H54 (cell line): ENCODE data around the gene PRR23E.

ENCODE experiments used
- DNase-seq: peaks from one replicate; pipeline ENCODE4 v3.0.0; 2011; ENCODE audit warnings: low spot score, mixed read lengths; ENCODE audit not compliant: insufficient read length
- FAIRE-seq: peaks from 3 replicates; lab custom pipeline; 2011; peaks lifted over from hg19 to GRCh38; lab: Jason Lieb, UNC
- POLR2A ChIP-seq: IDR thresholded peaks from 2 replicates; pipeline ENCODE4 v1.6.1; 2011; ENCODE audit warnings: low read depth, mild to moderate bottlenecking, low read length

PRR23E gene

GRCh38 chr3:127157171-127157828 lies 35.6 kb upstream of the PRR23E start:
- TF ChIP-seq POLR2A: no peak
- DNase-seq: no peak
- no peak for FAIRE-seq

GRCh38 chr3:127158614-127159229 lies 34.2 kb upstream of the PRR23E start:
- TF ChIP-seq POLR2A: no peak
- FAIRE-seq (no peak), DNase-seq (no peak)

DNA sequence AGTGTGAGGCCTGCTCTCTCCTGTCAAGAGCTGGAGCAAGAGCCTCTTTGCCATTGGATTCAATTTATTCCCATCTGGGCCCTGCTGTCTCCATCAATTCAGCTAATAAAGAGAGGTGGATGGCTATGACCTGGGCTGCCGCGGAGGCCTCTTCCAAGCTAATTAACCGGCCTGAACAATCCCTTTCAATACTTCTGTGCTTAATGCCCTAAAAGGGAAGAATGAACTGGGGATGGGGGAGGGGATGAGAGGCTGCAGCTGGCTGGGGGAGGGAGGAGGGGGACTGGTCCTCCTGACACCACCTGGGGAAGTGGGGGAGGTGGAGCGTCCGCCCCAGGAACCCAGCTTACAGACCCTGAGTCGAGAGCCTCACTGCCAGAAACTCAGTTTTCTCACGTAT lies 33.4 kb upstream of the PRR23E start:
- no peak for TF ChIP-seq POLR2A
- DNase-seq (no peak), FAIRE-seq (no peak)

DNA sequence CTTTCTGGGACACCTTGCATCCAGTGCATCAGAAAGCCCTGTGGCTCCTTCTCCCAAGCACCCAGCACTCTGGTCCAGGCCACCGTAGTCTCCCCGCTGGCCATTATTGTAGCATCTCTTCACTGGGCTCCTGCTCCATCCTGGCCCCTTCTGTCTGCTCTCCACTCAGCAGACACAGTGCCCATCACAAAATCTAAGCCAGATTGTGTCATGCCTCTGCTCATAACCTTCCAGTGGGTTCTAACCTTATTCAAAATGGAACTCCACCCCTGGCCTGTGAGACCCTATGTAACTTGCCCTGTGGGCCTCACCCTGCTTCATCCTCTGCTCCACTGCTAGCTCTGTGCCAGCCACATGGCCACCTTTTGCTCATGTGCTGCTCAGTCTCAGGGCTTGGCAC lies 31.7 kb upstream of the PRR23E start:
- DNase-seq (no peak), FAIRE-seq (no peak)
- TF ChIP-seq POLR2A: no peak

- TF ChIP-seq POLR2A: no peak
- DNase-seq (no peak), FAIRE-seq (no peak)
Observed at GRCh38 chr3:127161973-127162579, 30.9 kb upstream of the PRR23E start.

DNA sequence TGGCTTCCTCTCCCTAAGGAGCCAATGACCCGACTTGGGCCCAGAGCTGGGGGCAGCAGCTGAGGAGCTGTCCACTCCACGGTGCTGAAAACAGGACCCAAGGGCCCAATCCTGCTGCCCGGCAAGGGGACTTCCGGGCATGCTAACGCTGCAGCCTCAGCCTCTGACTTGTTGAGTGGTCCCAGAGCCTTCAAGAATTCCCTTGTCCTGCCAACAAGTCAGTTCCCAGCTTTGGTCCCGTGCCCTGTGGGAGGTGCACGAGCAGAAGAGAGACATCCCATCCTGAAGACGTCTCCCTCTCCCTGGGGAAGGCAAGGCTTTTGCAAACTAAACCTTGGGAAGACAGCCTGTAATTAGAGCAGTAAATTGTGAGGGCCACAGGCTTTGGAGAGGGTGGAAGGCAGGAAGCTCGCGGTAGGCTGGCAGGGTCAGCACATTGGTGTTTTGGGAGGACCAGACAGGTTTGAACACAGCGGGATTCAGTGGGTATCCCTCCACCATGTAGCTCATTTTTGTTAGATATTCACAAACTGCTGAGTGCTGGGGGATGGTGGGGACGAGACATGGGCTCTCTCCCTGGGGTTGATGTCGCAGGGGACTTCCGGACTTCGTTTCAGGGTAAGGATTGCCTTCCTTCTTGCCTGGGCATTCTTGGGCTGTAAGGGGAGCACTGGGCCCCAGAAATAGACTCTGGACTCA lies 29.8 kb upstream of the PRR23E start:
- DNase-seq (no peak), FAIRE-seq (no peak)
- TF ChIP-seq POLR2A: no peak

DNA sequence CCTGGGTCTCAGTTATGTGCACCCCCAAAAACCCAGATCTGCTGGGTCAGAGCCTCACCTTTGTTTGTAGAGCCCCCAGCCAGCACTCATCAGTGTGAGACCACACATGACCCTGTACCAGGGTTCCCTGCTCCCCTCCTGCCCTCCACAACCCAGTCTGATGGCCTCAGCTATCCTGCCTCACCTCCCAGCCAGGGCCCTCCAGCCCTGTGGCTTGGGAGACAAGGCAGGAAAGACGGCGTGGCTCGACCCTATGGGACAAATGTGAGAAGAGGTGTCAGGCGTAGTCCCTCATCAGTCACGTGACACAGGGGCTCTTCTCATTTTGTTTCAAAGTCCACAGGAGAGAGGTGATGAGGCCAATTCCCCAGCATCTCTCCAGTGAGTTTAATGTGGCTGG lies 28.3 kb upstream of the PRR23E start:
- no peak for DNase-seq
- FAIRE-seq: no peak
- TF ChIP-seq POLR2A: no peak

DNA sequence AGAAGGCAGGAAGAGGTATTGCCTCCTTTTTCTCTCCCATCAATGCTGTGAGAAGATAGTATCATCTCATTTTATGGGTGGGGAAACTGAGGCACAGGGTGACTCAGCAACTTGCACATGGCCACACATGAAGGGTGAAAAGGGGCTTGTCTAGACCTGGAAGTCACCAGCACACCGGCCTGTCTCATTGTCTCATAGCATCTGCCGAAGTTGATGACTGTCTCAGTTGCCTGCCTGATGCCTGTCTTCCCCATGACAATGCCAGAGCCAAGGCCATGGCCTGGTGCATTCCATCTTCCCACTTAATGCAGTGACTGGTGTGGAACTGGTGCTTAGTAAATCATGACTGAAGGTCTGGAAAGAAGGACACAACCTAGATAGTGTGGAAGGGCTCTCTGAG lies 27.9 kb upstream of the PRR23E start:
- DNase-seq: no peak
- no peak for TF ChIP-seq POLR2A
- FAIRE-seq: no peak

DNA sequence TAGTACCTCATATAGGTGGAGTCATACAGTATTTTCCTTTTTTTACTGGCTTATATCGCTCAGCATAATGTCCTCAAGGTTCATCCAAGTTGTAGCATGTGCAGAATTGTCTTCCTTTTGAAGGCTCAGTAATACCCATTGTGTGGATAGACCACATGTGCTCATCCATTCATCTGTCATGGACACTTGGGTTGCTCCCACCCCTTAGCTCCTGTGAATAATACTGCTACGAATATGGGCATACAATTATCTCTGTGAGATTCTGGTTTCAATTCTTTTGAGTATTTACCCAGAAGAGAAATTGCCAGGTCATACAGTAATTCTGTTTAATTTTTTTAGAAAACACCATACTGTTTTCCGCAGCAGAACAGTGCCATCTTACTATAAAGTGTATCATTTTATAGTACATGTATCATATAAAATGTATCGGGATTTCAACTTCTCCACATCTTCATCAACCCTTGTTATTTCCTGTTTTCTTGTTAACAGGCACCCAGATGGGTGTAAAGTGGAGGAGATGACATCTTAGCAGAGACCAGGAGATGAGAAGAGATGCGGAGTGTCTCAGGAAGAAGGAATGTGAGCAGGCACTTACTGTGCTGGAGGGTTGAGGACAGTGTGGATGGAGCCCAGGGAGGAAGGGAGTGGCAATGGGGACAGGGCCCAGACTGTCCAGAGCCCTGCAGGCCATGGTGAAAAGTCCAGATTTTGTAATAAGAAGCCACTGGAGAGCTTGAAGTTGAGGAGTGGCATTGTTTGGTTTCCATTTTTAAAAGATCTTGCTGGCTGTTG lies 27.0 kb upstream of the PRR23E start:
- no peak for TF ChIP-seq POLR2A
- DNase-seq (no peak), FAIRE-seq (no peak)

GRCh38 chr3:127166501-127167065 lies 26.3 kb upstream of the PRR23E start:
- FAIRE-seq: no peak
- DNase-seq: no peak
- no peak for TF ChIP-seq POLR2A

- DNase-seq: no peak
- no peak for FAIRE-seq
- no peak for TF ChIP-seq POLR2A
Observed at GRCh38 chr3:127167315-127168043, 25.5 kb upstream of the PRR23E start.

- no peak for DNase-seq
- FAIRE-seq: no peak
- TF ChIP-seq POLR2A: no peak
Observed at GRCh38 chr3:127168271-127168670, 24.7 kb upstream of the PRR23E start.

DNA sequence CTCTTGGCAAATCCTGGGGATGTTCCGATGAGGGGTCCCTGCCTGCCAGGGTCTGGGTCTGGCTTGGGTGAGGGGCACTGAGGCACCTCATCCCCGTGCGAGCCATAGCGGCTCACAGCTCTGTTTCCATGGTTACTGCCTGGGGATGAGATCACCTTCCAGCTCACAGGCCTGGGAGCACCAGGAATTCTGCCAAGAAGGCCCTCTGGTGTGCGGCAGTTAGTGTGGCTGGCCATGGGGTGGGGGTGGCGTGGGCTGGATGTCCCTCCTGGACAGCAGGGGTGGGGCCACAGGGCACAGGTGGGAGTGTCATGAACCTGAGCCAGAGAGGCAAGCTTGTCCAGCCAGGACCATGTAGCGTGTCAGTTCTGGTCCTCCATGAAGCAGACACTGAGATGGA lies 22.1 kb upstream of the PRR23E start:
- DNase-seq (peak; percentile 34), FAIRE-seq (no peak)
- no peak for TF ChIP-seq POLR2A
